WTC11 (cell line): ENCODE results near the gene MRPL10.

Experiments
- ELF4 ChIP-seq: sonication (generic); formaldehyde crosslinking; IDR thresholded peaks from 2 replicates; pipeline ENCODE4 v1.8.1; 2022; ENCODE audit warnings: low read depth, mild to moderate bottlenecking, moderate library complexity, missing genetic modification reagents
- ESRRA ChIP-seq: sonication (generic); formaldehyde crosslinking; IDR thresholded peaks from 2 replicates; pipeline ENCODE4 v1.8.1; 2022; ENCODE audit warnings: mild to moderate bottlenecking, missing genetic modification reagents, borderline replicate concordance
- HMGA2 ChIP-seq: fragments of 250-450 bp; sonication (Bioruptor Pico); IDR thresholded peaks from 2 replicates; pipeline ENCODE4 v1.4.0; 2021; ENCODE audit warnings: mild to moderate bottlenecking, moderate library complexity
- MAX ChIP-seq: sonication (generic); formaldehyde crosslinking; IDR thresholded peaks from 2 replicates; pipeline ENCODE4 v1.8.0; 2022; ENCODE audit warnings: mild to moderate bottlenecking, missing genetic modification reagents
- NFYB ChIP-seq: sonication (generic); formaldehyde crosslinking; conservative IDR thresholded peaks from 2 replicates; pipeline ENCODE4 v1.8.0; 2022; ENCODE audit warnings: low read depth, missing genetic modification reagents
- NR2C2 ChIP-seq: sonication (generic); formaldehyde crosslinking; IDR thresholded peaks from 2 replicates; pipeline ENCODE4 v1.8.0; 2022; ENCODE audit warnings: mild to moderate bottlenecking, missing genetic modification reagents
- NR3C1 ChIP-seq: sonication (generic); formaldehyde crosslinking; conservative IDR thresholded peaks from 2 replicates; pipeline ENCODE4 v1.8.1; 2023; ENCODE audit warnings: low read depth, mild to moderate bottlenecking, missing genetic modification reagents
- SMAD3 ChIP-seq: sonication (generic); formaldehyde crosslinking; IDR thresholded peaks from 2 replicates; pipeline ENCODE4 v1.8.0; 2022; ENCODE audit warnings: missing genetic modification reagents, mild to moderate bottlenecking, borderline replicate concordance
- SP1 ChIP-seq: sonication (generic); formaldehyde crosslinking; conservative IDR thresholded peaks from 2 replicates; pipeline ENCODE4 v1.8.1; 2022; ENCODE audit warnings: missing genetic modification reagents
- TCF7 ChIP-seq: sonication (generic); formaldehyde crosslinking; IDR thresholded peaks from 2 replicates; pipeline ENCODE4 v1.8.0; 2022; ENCODE audit warnings: mild to moderate bottlenecking, low read depth, missing genetic modification reagents, moderate library complexity
- TF ChIP-seq, protein P1 (sequence below): sonication (generic); formaldehyde crosslinking; IDR thresholded peaks from 2 replicates; pipeline ENCODE4 v1.8.0; 2022; ENCODE audit warnings: mild to moderate bottlenecking, missing genetic modification reagents
- TF ChIP-seq, protein P2 (sequence below): fragments of 200-600 bp; IDR thresholded peaks from 2 replicates; pipeline ENCODE4 v1.8.0; 2022; ENCODE audit warnings: antibody characterized with exemption
- TF ChIP-seq, protein P3 (sequence below): sonication (generic); formaldehyde crosslinking; IDR thresholded peaks from 2 replicates; pipeline ENCODE4 v1.8.0; 2023; ENCODE audit warnings: mild to moderate bottlenecking, missing genetic modification reagents
- TF ChIP-seq, protein P4 (sequence below): sonication (generic); formaldehyde crosslinking; conservative IDR thresholded peaks from 2 replicates; pipeline ENCODE4 v1.8.1; 2022; ENCODE audit warnings: mild to moderate bottlenecking, missing genetic modification reagents

GRCh38 chr17:47821031-47821423 lies 10.3 kb downstream of the MRPL10 start:
- TF ChIP-seq, protein P1, sequence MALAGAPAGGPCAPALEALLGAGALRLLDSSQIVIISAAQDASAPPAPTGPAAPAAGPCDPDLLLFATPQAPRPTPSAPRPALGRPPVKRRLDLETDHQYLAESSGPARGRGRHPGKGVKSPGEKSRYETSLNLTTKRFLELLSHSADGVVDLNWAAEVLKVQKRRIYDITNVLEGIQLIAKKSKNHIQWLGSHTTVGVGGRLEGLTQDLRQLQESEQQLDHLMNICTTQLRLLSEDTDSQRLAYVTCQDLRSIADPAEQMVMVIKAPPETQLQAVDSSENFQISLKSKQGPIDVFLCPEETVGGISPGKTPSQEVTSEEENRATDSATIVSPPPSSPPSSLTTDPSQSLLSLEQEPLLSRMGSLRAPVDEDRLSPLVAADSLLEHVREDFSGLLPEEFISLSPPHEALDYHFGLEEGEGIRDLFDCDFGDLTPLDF (CRISPR knock-in tag), result no peak
- TF ChIP-seq, protein P2, sequence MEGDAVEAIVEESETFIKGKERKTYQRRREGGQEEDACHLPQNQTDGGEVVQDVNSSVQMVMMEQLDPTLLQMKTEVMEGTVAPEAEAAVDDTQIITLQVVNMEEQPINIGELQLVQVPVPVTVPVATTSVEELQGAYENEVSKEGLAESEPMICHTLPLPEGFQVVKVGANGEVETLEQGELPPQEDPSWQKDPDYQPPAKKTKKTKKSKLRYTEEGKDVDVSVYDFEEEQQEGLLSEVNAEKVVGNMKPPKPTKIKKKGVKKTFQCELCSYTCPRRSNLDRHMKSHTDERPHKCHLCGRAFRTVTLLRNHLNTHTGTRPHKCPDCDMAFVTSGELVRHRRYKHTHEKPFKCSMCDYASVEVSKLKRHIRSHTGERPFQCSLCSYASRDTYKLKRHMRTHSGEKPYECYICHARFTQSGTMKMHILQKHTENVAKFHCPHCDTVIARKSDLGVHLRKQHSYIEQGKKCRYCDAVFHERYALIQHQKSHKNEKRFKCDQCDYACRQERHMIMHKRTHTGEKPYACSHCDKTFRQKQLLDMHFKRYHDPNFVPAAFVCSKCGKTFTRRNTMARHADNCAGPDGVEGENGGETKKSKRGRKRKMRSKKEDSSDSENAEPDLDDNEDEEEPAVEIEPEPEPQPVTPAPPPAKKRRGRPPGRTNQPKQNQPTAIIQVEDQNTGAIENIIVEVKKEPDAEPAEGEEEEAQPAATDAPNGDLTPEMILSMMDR, result no peak
- no peak for TF ChIP-seq HMGA2
- no peak for TF ChIP-seq ELF4 (CRISPR knock-in tag)
- no peak for TF ChIP-seq NFYB (CRISPR knock-in tag)
- no peak for TF ChIP-seq SMAD3 (CRISPR knock-in tag)
- no peak for TF ChIP-seq MAX
- TF ChIP-seq ESRRA (CRISPR knock-in tag), result no peak
- TF ChIP-seq, protein P3, sequence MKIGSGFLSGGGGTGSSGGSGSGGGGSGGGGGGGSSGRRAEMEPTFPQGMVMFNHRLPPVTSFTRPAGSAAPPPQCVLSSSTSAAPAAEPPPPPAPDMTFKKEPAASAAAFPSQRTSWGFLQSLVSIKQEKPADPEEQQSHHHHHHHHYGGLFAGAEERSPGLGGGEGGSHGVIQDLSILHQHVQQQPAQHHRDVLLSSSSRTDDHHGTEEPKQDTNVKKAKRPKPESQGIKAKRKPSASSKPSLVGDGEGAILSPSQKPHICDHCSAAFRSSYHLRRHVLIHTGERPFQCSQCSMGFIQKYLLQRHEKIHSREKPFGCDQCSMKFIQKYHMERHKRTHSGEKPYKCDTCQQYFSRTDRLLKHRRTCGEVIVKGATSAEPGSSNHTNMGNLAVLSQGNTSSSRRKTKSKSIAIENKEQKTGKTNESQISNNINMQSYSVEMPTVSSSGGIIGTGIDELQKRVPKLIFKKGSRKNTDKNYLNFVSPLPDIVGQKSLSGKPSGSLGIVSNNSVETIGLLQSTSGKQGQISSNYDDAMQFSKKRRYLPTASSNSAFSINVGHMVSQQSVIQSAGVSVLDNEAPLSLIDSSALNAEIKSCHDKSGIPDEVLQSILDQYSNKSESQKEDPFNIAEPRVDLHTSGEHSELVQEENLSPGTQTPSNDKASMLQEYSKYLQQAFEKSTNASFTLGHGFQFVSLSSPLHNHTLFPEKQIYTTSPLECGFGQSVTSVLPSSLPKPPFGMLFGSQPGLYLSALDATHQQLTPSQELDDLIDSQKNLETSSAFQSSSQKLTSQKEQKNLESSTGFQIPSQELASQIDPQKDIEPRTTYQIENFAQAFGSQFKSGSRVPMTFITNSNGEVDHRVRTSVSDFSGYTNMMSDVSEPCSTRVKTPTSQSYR (CRISPR knock-in tag), result no peak
- TF ChIP-seq NR3C1 (CRISPR knock-in tag), result no peak
- TF ChIP-seq, protein P4, sequence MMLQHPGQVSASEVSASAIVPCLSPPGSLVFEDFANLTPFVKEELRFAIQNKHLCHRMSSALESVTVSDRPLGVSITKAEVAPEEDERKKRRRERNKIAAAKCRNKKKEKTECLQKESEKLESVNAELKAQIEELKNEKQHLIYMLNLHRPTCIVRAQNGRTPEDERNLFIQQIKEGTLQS, result no peak
- TF ChIP-seq SP1, result no peak
- TF ChIP-seq TCF7 (CRISPR knock-in tag), result no peak
- no peak for TF ChIP-seq NR2C2
